Measurements from ENCODE around the gene MPIG6B.
A peak's percentile ranks its signal among the peaks of the same experiment; 100 is the strongest.

MPIG6B gene

DNA sequence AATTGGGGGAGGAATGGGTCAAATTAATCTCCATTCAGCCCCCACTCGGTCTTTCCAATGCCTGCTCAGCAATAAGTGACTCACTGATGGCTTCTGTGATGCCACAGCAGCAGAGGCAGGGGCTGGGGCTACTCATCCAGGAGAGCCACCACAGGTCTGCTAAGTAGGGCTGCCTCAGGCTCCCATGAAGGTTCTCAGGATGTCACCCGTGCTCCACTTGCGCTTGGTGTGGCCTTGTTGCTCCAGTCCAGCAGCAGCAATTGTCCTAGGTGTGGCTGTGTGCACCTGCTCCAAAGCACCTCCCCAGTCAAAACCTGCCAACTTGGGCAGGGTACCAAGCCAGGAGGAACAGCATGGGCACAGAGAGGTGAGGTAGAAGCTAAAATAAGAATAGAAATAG is 1.0 kb upstream of the MPIG6B start:
- no peak for DNase-seq

DNA sequence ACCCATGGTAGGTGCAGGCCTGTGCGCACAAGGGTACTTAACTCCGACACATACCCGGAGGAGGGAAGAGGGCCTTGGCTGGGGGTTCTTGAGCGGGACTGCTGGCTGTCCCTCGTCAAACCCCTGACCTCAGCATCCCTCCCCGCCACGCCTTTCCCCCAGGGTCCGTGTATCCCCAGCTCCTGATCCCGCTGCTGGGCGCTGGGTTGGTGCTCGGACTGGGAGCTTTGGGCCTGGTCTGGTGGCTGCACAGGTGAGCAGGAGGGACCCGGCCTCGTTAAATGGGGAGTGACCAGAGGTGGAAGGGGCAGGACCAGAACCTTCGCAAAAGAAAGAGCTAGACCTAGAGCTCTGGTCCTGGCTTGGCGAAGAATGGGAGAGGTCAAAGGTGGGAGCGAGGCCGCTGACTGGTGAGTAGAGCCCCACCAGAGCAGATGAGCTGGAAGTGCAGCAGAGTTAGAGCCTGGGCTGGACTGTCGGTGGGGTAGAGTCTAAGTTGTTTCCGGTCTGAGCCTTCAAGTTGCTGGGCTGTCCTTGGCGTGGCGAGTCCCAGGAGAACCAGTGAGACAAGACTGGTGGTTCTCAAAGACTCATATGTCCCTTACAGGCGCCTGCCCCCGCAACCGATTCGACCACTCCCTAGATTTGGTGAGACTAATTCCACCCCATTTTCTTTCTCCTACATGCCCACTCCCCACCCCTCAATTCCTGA is 963 bp downstream of the MPIG6B start:
- DNase-seq, result no peak

DNA sequence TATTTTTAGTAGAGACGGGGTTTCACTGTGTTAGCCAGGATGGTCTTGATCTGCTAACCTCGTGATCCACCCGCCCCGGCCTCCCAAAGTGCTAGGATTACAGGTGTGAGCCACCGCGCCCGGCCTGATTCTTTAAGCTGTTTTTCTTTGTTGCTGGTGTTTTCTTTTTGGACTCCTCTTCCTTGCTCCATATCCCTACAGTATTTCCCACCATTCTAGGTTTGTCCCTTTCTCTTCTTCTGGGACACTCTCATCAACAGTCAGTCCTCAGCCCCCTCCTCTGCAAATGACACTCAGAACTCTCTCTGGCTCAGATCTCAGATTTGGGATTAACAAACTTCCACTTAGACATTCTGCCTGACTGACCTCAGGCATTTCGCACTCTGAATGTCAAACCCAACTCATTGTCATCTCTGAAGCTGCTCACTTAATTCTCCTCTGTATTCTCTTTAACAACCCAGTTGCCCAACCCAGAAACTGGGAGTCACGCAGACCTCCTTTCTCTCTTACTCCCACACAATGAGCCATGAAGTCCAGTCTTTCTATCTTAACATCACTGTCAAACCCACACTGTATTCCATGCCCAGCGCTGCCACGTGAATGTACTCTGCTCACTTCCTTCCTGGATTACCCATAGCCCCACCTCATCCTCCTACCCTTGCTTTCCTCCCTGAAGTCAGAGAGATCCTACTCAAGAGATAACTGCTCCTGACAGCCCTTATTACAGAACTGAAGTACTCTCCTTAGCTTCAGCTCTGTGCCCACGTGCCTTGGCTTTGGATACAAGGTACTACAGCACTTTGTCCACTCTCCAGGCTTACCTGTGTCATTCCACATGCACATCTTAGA is 2.6 kb downstream of the MPIG6B start:
- DNase-seq, result no peak

DNA sequence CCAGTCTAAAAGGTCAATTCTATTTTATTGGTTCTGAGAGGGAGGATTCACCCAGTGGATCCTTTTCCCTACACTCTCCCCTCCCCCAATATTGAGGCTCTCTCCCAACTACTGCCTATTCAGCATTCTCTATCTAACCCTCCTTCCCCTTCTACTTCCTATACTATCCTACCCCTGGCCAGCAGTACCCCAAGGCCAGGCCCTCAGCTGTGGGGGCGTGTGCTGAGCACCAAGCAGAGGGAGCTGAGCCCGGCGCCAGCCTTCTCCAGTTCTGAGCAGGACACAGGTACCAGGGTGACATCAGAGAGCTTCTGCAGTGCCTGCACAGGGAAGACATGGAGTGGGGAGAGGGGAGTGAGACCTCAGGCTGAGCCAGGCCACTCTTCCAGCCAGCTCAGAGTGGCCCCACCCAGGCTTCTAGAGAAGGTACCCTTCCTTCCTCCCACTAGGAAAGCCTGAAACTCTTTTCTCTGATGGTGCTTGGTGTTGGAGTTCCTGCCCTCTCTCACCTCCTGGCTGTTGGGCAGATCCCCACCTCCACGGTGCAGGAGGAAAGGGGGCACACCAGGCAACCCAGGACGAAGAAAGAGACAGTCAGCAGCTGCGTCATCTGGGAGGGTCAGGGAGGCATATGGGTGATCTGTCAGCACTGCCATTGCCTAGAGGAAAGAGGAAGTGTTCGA is 4.0 kb downstream of the MPIG6B start:
- DNase-seq, result peak; percentile 31

DNA sequence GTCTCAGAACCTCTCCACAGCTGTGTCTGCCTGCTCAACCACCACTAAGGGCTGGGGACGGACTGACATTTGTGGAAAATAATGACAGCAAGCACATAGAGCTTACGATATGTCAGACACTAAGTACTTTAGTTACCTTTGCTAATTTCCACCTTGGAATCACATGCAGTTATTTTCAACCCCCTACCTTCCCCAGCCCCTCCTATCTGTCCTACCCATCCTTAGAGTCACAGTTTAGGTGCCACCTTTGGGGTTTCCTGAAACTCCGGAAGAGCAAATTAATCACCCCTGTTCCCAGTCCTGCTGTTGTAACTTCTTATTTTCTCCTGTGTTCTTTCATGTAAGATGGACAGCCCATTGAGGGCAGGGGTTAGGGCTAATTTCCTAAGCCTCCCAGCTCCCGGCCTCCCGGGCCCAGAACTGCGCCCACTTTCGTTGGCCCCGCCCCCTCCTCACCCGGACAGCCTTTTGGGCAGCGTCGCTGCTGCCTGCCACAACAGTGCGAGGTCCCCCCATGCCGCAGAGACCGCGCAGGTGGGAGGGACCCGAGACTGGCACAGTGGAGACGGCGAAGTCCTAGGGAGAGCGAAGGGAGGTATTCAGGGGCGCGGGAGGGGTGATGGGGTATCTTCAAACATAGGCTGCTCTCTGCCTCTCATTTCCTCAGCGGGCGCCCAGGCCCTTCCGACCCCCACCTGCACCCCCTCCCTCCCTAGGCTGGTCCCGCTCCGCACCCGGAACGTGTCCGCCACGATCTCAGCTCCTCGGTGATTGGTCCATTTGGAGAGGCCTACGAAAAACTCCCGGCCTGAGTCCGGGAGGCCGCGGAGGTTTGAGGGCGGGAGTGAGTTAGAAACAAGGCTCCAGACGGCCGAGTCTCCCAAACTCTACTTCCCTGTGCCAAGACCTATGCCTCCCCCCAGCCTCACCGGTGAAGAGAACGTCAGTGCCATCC is 4.8 kb downstream of the MPIG6B start:
- no peak for DNase-seq

DNA sequence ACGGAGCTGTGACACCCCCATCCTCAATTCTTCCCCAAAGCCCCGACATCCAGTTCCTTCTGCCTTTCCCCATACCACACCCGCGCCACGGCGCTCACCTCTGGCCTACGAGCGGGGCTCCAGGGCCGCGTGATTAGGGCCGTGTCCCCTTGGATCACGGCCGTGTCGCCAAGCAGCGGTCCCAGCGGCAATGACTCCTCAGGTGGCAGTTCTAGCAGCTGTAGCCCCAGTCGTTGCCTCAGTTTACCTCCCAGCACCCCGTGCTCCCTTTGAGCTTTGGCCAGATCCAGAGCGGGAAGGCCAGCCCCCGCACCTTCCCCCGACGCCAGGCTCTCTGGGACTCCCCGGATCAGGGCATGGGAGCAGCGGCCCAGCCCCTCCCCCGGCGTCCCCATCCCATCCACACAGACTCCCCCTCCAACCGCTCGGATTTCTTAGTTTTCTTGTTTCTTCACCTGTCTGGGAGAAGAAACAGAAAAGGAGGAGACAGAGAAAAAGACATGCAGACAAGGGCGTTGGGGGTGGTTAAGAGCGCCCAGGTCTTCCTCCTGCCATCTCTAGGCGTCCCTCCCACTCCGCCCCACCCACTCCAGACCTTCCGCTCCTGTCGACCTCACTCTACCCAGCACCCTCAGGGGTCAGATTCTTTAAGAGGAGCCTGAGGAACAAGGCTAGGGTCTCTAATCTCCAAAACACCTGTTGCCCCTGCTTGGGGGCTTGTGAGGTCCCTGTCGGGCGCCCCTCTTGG is 5.8 kb downstream of the MPIG6B start, which contains the start of gene DDAH2:
TSS of gene DDAH2 (minus strand) at position 533 of the 748 bp plus-strand sequence. CDS start at position 395, 138 bp downstream.
- no peak for DNase-seq

DNA sequence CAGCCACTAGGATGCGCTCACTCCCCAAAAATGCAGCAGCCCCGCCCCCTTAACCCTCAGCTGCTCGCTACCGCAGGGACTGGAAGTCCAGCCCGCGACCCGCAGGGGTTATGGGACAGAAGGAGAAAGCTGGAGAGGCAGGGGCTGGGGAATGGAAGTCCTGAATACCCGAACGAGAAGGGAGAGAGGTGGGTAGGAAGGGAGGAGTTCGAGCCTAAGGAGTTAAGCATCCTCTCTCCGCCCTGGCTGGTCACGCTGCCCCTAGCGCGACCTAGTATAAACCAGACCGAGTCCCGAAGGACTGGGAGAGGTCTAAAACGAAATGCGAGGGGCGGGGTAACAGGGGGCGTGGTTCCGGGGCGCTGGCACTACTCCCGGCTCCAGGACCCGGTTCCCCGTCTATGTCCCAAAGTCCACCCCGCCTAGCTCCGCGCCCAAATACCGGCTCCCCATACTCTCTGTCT is 6.4 kb downstream of the MPIG6B start:
- DNase-seq, result peak; percentile 85

DNA sequence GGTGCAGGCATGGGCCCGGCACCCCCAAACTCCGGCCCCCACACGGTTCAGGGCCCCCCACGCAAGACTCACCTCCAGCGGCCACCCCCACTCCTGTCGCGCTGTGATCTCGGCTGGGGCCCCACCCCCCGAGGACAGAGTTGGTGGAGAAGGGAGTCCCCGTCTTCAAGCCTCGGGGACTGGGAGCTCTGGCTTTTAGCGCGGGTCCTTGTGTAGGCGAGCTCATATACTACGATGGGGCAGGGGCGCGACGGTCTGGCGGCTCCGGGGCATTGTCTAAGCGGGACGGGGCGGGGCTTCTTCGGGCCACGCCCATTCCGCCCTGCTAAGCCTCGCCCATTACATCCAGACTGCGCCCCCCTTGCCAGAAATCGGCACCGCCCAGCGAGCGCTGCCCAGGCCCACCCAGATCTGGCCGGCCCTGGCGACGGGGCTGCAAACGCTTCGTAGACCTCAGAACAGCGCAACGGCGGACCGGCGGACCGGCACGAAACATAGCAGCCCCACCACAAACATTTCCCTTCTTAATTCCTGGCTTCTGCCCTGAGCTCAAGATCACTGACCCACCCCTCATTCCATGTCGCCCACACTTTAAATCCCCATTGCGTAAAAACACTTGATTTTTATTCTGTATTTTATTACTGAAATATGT is 6.9 kb downstream of the MPIG6B start:
- peak; percentile 78 for DNase-seq

DNA sequence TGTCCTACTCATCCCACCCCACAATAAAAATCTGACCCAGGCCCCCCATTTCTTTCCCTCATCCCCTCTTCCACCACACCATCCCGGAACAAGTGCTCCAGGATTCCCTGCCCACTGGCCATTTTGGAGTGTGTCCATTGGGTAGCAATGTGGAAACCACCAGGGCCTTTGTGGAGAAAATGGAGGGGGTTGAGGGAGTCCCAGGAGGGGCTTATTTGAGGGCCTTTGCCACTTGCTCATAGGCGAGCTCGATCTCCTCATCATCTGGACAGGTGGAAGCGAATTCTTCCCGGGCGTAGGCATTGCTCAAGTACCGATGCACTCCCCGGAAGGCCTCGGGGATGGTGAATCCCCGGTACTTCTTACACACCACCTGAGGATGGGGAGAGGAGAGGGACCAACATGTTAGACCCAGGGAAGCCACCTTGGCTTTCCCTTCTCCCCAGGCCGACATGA is 7.5 kb downstream of the MPIG6B start:
- no peak for DNase-seq

DNA sequence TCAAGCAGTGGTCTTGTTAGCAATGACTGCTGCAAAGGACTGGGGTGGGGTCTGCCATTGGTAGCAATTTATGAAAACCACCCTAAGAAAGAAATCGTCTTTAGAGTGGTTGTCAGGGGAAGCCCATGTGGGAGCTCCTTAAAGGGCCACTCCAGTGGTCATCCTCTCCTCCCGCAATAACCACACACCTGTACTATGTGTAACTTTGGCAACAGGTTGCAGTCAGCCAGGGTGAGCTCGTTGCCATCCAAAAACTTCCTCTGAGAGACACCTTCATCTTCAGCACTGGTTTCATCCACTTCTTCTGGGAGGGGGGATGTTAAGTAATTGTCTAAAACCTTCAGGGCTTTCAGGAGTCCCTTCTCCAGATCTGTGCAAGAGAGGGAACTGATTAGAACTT is 8.9 kb downstream of the MPIG6B start:
- no peak for DNase-seq

DNA sequence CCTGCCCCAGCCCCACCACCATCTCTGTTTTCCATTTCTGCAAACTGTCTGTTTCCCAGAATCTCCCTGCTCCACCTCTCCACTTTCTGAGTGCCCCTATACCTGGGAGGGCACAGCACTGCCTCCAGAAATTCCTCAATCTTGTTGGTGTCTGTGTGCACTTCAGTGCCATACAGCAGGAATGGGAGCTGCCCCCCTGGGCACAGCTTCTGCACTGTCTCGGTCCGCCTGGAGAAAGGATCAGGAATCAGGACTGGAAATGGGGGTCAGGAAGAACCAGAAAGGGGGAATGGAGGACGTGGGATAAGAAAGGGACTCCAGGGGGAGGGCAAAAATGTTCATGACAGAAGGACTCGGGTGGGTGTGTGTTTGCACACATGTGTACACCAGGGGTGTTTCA is 10.6 kb downstream of the MPIG6B start:
- DNase-seq, result no peak

DNA sequence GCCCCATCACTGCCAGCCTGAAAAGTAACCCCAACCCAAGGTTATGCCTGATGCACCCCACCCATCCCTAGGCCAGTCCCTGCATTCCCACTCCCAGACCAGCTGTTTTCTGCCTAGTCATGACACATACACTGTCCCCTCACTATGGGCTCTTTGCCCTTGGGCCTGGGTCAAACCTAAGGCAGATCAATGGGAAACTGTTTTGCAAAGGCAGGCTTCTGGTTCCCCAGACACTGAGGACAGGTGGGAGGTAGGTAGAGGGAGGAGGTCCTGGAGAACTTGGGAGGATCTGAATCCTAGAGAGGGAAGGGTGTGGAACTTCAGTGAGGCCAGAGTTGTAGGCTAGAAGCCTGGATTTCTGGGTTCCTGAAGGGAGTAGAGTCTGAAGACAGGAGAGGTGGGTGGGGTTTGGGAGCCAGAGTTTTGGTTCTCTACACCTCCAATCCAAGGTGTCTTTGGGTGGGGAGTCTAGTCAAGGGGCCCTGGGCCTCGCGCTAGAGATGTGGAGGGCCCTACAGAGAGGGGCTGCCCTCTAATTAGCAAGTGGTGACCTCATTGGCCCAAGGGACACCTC is 11.2 kb downstream of the MPIG6B start:
- no peak for DNase-seq

DNA sequence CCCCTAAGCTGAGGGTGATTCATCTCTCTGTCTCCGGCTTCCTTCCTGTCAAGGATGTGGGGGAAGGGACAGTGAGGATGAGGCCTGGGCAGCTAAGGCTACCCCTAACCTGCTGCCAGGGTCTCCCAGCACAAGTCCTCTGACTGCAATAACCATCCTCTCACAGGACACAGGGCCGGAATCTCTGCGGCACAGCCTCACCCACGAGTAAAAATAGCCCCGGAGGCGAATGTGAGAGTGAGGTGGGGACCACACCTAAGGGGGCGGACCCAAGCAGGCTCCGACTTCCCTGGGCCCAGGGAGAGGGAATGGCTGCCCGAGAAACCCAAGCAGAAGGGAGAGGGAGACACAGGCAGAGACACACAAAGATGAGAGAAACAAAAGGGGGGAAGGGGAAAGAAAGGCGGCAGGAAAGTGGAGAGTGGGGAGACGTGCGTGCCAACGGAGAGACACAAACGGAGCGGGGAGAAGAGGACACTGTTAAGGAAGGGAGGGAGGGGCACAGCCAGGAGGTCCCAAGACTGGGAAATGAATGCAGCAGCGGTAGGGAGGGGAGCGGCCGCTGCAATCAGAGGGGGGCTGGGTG is 11.7 kb downstream of the MPIG6B start:
- peak; percentile 81 for DNase-seq

DNA sequence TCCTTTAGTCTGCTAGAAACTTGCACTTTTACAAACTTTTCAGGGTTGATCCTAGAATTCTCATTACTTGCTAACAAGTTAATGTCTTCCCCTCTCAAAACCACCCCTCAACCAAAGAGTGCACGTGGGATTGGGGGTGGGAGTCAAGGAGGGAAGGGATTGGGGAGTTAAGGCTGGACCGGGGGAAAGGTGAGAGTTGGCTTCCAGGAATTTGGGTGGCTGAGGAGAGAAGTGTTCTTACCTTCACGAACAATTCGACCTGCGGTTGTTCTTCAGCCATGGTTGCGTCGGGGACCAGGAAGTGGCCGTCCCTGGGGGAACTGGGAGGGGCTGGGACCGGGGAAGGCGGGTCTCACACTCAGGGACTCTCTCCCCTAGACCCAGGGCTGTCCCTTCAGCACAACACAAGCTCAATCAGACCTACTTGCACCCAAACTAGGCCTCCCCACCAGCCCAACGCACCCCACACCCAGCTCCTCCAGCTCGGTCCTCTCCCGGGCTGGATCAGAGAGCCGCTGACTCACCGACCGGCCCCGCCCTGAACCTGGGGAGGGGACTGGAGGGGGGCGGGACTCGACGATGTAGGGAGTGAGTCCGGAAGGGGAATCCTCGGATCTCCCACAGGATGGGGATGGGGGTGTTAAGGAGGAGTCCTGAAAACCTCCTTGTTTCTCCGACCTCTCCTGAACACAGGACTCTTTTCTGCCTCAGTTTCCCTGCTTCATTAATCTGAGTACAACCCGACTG is 13.0 kb downstream of the MPIG6B start, which contains the start of gene CLIC1:
TSS of gene CLIC1 (minus strand) at position 510 of the 747 bp plus-strand sequence. CDS start at position 280, 230 bp downstream.
- DNase-seq, result peak; percentile 79

DNA sequence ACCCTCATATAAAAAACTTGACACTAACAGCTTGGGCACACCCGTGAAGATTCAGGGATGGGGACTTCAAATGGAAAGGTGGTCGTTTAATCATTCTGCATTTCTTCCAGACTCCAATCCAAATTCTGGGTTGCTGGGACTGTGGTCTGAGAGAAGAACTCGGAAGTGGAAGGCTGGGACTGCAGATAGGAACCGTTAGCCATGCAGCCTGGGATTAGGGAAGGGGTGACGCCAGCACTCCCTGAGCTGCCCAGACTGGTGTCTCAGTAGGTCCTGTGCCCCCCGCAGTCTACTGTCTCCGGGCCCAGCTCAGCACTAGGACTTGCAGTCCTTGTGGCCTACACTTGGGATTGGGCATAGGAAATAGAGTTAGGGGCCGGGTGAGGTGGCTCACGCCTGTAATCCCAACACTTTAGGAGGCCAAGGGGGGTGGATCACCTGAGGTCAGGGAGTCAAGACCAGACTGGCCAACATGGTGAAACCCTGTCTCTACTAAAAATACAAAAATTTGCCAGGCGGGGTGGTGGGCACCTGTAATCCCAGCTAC is 13.7 kb downstream of the MPIG6B start:
- no peak for DNase-seq

DNA sequence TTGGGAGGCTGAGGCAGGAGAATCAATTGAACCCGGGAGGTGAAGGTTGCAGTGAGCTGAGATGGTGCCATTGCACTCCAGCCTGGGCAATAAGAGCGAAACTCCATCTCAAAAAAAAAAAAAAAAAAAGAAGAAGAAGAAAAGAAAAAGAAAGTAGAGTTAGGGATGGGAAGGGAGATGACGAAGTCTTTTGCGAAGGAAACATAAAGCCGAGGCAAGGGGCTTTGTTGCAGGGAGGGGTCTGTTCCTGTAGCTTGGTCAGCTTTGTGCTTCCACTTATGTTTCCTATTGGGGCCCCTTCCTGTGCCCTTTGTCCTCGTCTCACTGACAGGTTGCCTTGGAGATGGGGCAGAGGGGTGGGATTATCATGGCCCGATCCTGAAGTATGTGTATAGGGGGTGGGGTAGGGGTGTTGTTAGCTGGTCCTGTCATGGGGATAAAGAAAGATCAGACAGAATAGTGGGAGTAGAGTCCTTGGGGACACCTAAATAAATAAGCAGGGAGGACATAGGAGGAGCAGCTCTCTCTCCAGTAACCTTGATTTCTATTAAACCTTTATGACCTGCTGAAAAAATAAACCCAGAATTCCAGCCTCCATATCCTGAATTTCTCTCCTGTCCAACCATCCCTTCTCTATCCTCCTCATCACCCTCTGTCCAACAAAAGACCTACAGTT is 14.3 kb downstream of the MPIG6B start:
- DNase-seq, result peak; percentile 21

DNA sequence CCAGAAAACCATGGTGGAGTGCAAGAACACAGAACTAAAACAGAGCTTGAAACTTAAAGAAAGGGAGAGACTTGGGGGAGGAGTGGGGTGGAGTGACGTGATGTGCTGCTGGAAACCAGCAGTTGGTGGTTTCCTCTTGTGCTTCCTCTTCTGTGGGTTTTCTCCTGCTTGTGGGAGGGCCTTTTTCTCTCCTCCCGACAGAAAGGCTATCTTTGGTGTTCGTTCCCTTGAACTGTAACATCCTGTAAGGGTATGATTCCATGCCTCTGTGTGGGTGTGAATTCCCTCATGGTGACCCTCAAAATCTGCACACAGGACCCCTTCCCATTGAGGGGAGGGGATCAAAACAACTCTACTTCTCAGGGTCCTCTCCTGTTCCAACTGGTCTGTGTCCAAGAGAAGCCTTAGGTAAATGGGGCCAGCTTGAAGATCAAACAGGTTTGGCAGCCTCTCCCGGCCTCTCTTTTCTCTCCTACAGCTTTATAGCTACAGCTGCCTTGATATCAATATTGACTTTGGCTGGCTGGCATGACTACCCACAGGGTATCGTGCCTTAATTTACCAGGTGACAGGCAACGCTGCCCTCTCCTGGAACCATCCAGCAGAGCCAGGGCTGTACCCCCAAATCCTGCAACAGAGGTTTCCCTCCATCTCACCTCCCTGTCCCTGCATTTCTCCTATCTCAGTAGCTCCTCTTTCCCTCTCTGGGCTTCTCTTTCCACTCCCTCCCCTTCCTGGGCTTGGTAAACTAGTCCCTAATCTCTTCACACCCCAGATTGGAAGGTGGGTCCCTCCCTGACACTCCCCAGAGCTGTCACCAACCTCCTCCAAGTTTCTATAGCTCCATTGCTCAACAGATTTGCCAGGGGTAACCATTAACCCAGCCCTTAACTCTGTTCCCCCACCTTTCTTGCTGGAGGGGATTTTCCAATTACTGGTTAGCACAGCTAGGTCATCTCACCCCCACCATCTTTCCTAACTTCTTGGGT is 15.1 kb downstream of the MPIG6B start:
- peak; percentile 83 for DNase-seq
